GM18508 (cell line): Measurements from ENCODE around the gene GABRP.

Source experiments
- ATAC-seq: cut with Tn5 transposase; IDR thresholded peaks from one replicate; pipeline ENCODE4 v1.9.1; 2021; ENCODE audit warnings: moderate number of reproducible peaks; ENCODE audit not compliant: insufficient read depth, unreplicated experiment

Gene GABRP

GRCh38 chr5:170783498-170784247 is at the start of gene GABRP:
GABRP (plus strand) TSS chr5:170783725; CDS start chr5:170788616, 4,891 bp downstream.
- no peak for ATAC-seq

- no peak for ATAC-seq
Observed at GRCh38 chr5:170736966-170737365, 46.6 kb upstream of the GABRP start.

- no peak for ATAC-seq
Observed at GRCh38 chr5:170737591-170737990, 45.9 kb upstream of the GABRP start.

- ATAC-seq = no peak
Observed at GRCh38 chr5:170738840-170739239, 44.7 kb upstream of the GABRP start.

- ATAC-seq = no peak
Observed at GRCh38 chr5:170739446-170739845, 44.1 kb upstream of the GABRP start.

GRCh38 chr5:170740551-170741205 is 42.8 kb upstream of the GABRP start:
- ATAC-seq = no peak

- ATAC-seq = no peak
Observed at GRCh38 chr5:170741801-170742200, 41.7 kb upstream of the GABRP start.

GRCh38 chr5:170743876-170744212 is 39.7 kb upstream of the GABRP start:
- no peak for ATAC-seq

- ATAC-seq = no peak
Observed at GRCh38 chr5:170745481-170746071, 37.9 kb upstream of the GABRP start.

GRCh38 chr5:170746075-170746960 is 37.2 kb upstream of the GABRP start:
- no peak for ATAC-seq

- ATAC-seq = no peak
Observed at GRCh38 chr5:170746961-170747340, 36.6 kb upstream of the GABRP start.

GRCh38 chr5:170747357-170747756 is 36.2 kb upstream of the GABRP start:
- no peak for ATAC-seq

GRCh38 chr5:170747851-170748250 is 35.7 kb upstream of the GABRP start:
- no peak for ATAC-seq

- ATAC-seq = no peak
Observed at GRCh38 chr5:170748951-170749471, 34.5 kb upstream of the GABRP start.

- ATAC-seq = no peak
Observed at GRCh38 chr5:170749911-170750431, 33.6 kb upstream of the GABRP start.

- no peak for ATAC-seq
Observed at GRCh38 chr5:170750791-170751190, 32.7 kb upstream of the GABRP start.

- ATAC-seq = no peak
Observed at GRCh38 chr5:170751631-170752030, 31.9 kb upstream of the GABRP start.

- ATAC-seq = no peak
Observed at GRCh38 chr5:170752257-170753215, 31.0 kb upstream of the GABRP start.

GRCh38 chr5:170753311-170753710 is 30.2 kb upstream of the GABRP start:
- ATAC-seq = no peak
